Measurements from ENCODE around the gene LCMT2.

LCMT2 gene

GRCh38 chr15:43314171-43314570 is 16.2 kb downstream of the LCMT2 start:
- TF ChIP-seq SIN3A (IDR thresholded peaks at IDR 0.05; ENCODE audit: borderline replicate concordance, insufficient read depth, low read length) (no peak), TAF1 (IDR thresholded peaks at IDR 0.05; ENCODE audit: borderline replicate concordance, insufficient read depth, low read length) (no peak), FOXP2 (optimal IDR thresholded peaks at IDR 0.05; ENCODE audit: borderline replicate concordance, extremely low read depth, extremely low read length, insufficient read depth) (no peak), POLR2AphosphoS5 (IDR thresholded peaks at IDR 0.05; ENCODE audit: low read depth, low read length) (no peak)
- TF ChIP-seq, protein P1, sequence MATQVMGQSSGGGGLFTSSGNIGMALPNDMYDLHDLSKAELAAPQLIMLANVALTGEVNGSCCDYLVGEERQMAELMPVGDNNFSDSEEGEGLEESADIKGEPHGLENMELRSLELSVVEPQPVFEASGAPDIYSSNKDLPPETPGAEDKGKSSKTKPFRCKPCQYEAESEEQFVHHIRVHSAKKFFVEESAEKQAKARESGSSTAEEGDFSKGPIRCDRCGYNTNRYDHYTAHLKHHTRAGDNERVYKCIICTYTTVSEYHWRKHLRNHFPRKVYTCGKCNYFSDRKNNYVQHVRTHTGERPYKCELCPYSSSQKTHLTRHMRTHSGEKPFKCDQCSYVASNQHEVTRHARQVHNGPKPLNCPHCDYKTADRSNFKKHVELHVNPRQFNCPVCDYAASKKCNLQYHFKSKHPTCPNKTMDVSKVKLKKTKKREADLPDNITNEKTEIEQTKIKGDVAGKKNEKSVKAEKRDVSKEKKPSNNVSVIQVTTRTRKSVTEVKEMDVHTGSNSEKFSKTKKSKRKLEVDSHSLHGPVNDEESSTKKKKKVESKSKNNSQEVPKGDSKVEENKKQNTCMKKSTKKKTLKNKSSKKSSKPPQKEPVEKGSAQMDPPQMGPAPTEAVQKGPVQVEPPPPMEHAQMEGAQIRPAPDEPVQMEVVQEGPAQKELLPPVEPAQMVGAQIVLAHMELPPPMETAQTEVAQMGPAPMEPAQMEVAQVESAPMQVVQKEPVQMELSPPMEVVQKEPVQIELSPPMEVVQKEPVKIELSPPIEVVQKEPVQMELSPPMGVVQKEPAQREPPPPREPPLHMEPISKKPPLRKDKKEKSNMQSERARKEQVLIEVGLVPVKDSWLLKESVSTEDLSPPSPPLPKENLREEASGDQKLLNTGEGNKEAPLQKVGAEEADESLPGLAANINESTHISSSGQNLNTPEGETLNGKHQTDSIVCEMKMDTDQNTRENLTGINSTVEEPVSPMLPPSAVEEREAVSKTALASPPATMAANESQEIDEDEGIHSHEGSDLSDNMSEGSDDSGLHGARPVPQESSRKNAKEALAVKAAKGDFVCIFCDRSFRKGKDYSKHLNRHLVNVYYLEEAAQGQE (IDR thresholded peaks at IDR 0.05; ENCODE audit: insufficient read depth in 1 of 2, low read depth in 2 of 2, low read length in 2 of 2), result no peak

- TF ChIP-seq, protein P1 (IDR thresholded peaks at IDR 0.05; ENCODE audit: insufficient read depth in 1 of 2, low read depth in 2 of 2, low read length in 2 of 2), result no peak
- TF ChIP-seq FOXP2 (optimal IDR thresholded peaks at IDR 0.05; ENCODE audit: borderline replicate concordance, extremely low read depth, extremely low read length, insufficient read depth), result no peak
- TF ChIP-seq TAF1 (IDR thresholded peaks at IDR 0.05; ENCODE audit: borderline replicate concordance, insufficient read depth, low read length), result no peak
- TF ChIP-seq SIN3A (IDR thresholded peaks at IDR 0.05; ENCODE audit: borderline replicate concordance, insufficient read depth, low read length), result no peak
Measured at GRCh38 chr15:43312378-43312777, 18.0 kb downstream of the LCMT2 start.

- TF ChIP-seq FOXP2 (optimal IDR thresholded peaks at IDR 0.05; ENCODE audit: borderline replicate concordance, extremely low read depth, extremely low read length, insufficient read depth), result no peak
- TF ChIP-seq TAF1 (IDR thresholded peaks at IDR 0.05; ENCODE audit: borderline replicate concordance, insufficient read depth, low read length), result no peak
- TF ChIP-seq, protein P1 (IDR thresholded peaks at IDR 0.05; ENCODE audit: insufficient read depth in 1 of 2, low read depth in 2 of 2, low read length in 2 of 2), result no peak
- no peak for TF ChIP-seq POLR2AphosphoS5 (IDR thresholded peaks at IDR 0.05; ENCODE audit: low read depth, low read length)
- no peak for TF ChIP-seq SIN3A (IDR thresholded peaks at IDR 0.05; ENCODE audit: borderline replicate concordance, insufficient read depth, low read length)
Measured at GRCh38 chr15:43302205-43302817, 28.1 kb downstream of the LCMT2 start, which contains the start of gene TGM7. Gene TGM7 (minus strand): TSS chr15:43302255.

DNA sequence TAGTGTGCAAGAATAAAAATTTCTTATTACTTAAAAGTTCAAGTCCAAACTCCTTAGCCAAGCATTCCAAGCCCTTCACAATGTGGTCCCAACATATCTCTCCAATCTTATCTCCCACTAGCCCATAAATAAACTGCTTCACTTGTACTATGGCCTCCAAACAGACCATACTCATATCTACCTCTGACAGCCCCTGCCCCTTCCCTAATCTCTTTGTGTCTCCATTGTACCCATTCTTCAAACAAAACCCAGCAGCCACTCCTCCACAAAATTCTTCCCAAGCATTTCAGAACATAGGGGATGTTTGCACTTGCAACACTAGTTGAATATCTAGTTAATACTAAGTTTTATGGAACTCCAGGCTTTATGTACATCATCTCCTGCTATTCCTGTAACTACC is 30.5 kb downstream of the LCMT2 start:
- TF ChIP-seq TAF1 (IDR thresholded peaks at IDR 0.05; ENCODE audit: borderline replicate concordance, insufficient read depth, low read length) (no peak), SIN3A (IDR thresholded peaks at IDR 0.05; ENCODE audit: borderline replicate concordance, insufficient read depth, low read length) (no peak), POLR2AphosphoS5 (IDR thresholded peaks at IDR 0.05; ENCODE audit: low read depth, low read length) (no peak), FOXP2 (optimal IDR thresholded peaks at IDR 0.05; ENCODE audit: borderline replicate concordance, extremely low read depth, extremely low read length, insufficient read depth) (no peak)
- TF ChIP-seq, protein P1 (IDR thresholded peaks at IDR 0.05; ENCODE audit: insufficient read depth in 1 of 2, low read depth in 2 of 2, low read length in 2 of 2), result no peak
